ENCODE data around the gene RTP3.

RTP3 gene

GRCh38 chr3:46469680-46470357, 28.0 kb upstream of the RTP3 start:
- DNase-seq (ENCODE audit: low spot score), result peak; percentile 37

DNA sequence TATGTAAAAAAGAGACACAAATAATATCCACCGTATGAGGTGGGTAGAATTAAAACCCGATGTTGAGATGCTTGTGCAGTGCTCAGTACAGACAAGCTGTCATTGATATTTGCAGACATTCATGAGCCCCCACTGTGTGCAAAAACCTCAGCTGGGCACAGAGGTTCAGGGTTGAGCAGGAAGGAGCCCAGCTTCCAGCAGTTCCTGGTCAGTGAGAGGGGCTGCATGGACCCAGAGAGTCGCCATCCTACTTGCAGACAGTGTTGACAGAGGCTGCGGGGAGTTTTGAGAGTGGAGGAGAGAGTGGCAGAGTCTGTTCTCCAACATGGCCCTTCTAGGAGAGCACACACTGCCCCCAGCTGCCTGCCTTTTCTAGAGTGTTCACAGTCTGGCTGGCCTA, 26.9 kb upstream of the RTP3 start:
- DNase-seq (ENCODE audit: low spot score), result peak; percentile 34

- peak; percentile 27 for DNase-seq (ENCODE audit: low spot score)
Measured at GRCh38 chr3:46471371-46471914, 26.3 kb upstream of the RTP3 start.

DNA sequence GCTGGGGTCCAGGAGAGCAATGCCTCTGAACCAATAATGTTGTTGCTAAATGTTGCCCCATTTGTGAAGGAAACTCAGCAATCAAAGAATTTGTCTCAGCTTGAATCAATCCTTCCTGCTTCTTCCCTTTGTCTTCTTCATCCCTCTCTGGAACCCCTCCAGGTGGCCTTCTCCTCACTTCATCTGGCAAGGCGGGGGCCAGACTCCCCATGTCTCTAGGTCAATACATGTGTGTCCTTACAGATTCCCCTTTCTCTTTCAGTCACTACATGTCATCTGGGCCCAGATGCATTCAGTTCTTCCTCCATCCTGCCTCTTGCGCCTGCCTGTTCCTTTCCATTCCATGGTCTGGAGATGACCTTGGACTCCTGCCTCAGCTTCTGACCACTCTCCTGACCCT, 25.0 kb upstream of the RTP3 start:
- DNase-seq (ENCODE audit: low spot score), result peak; percentile 19

- DNase-seq (ENCODE audit: low spot score), result peak; percentile 12
Measured at GRCh38 chr3:46477145-46477544, 20.6 kb upstream of the RTP3 start.

DNA sequence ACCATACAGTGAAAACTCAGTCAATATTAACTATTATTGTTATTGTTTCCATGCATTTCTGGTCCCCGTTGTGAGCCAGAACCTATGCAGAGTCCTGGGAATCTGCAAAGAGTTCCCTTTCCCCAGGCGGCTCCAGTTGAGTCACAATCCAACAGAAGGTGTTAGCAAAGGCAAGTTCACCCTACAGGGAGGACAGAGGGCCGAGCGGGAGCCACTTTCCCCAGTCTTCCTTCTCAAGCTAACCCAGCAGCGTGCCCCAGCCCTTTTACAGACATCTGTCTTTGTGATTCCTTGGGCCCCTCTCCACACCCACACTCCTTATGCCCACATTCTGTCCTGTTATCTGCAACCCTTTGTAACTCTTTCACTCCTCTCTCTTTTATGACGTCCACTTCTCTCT, 20.0 kb upstream of the RTP3 start:
- no peak for DNase-seq (ENCODE audit: low spot score)

DNA sequence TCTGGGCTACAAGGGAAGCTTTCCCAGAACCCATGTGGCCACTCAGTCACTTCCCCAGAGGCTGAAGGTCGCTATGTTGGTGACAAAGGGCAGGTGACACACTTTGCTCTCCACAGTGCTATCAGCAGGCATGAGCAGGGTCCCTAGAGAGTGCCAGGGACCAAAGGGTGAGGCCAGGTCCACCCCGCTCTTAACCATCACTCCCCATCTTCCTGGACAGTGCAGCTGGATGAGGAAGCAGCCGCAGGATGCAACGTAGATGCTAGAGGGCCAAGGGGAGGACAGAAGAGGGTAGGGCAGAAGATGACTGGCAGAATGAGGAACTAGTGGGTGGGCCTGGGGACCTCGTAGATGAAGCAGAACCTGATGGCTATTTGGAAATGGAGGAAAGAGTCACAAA, 19.4 kb upstream of the RTP3 start:
- DNase-seq (ENCODE audit: low spot score), result no peak

GRCh38 chr3:46479021-46479420, 18.8 kb upstream of the RTP3 start:
- no peak for DNase-seq (ENCODE audit: low spot score)

DNA sequence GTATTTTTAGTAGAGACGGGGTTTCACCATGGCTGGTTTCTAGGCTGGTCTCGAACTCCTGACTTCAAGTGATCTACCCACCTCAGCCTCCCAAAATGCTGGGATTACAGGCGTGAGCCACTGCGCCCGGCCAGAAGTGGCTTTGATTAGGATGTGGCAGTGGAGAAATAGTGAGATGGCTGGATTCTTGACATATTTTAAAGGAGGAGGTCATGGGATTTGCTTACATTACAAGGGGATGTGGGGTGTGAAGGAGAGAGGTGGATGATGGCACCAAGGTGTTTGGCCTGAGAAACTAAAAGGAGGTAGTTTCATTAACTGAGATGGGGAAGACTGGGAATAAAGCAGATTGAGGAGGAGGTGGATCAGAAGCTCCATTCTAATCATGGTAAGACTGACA, 18.1 kb upstream of the RTP3 start:
- DNase-seq (ENCODE audit: low spot score), result no peak

DNA sequence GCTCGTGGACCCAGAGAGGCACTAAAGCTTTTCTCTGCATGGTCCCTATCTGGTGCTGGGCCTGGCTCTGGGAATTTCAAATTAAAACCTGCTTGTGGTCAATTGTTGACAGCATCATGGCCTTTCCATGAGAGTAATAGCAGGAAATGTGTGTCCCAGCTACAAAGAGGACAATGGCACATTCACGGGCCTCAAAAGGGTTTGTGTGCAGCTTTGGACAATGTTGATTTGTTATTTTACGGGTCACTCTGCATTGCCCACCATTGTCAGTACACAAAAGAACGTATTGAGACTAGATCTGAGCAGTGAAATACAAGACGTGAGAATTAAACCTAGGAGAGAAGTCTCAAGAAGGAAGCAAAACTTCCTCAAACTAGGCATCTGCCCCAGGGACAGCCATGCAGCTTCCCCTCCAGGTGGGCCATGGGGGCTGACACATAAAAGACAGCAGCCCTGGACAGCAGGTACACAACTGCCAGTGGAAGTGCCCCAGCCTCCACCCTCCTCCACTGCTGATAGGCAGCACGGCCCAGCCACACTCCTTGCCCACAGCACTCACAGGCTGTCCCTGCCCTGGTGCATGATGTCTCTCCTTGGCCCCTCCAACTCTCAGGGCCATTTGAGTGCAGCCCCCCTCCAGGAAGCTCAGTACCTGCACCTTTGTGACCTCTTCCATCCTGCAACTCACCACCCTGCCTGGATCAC, 17.1 kb upstream of the RTP3 start:
- no peak for DNase-seq (ENCODE audit: low spot score)

DNA sequence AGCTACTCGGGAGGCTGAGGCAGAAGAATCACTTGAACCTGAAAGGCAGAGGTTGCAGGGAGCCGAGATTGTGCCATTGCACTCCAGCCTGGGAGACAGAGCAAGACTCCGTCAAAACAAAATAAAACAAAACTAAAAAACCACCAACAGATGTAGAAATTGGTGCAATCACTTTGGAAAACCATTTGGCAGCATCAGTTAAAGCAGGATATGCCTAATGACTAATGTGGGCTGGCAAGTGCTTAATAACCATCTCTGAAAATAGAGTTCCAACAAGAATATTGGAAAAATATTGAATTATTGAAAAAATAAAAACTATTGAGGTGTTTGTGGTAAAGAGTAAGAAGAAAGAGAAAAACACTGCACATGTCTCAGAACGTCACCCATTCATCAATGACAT, 16.1 kb upstream of the RTP3 start:
- no peak for DNase-seq (ENCODE audit: low spot score)

GRCh38 chr3:46482632-46483350, 15.0 kb upstream of the RTP3 start:
- DNase-seq (ENCODE audit: low spot score), result no peak

DNA sequence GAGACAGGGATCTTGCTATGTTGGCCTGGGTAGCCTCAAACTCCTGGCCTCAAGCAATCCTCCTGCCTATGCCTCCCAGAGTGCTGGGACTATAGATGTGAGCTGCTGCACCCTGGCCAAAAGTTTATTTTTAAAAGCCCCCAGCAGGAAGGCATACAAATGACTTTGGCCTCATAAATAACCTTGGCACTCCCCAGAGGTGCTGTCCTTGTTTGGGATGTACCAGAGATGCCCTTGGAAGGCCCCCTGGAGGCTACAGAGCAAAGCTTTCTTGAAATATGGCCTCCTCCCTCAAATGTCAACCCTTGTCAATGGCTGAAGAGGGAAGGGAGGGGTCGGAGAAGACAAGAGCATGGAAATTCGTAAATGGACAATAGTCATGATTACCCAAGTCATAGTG, 14.0 kb upstream of the RTP3 start:
- DNase-seq (ENCODE audit: low spot score), result no peak

- DNase-seq (ENCODE audit: low spot score), result no peak
Measured at GRCh38 chr3:46484388-46484787, 13.4 kb upstream of the RTP3 start.

DNA sequence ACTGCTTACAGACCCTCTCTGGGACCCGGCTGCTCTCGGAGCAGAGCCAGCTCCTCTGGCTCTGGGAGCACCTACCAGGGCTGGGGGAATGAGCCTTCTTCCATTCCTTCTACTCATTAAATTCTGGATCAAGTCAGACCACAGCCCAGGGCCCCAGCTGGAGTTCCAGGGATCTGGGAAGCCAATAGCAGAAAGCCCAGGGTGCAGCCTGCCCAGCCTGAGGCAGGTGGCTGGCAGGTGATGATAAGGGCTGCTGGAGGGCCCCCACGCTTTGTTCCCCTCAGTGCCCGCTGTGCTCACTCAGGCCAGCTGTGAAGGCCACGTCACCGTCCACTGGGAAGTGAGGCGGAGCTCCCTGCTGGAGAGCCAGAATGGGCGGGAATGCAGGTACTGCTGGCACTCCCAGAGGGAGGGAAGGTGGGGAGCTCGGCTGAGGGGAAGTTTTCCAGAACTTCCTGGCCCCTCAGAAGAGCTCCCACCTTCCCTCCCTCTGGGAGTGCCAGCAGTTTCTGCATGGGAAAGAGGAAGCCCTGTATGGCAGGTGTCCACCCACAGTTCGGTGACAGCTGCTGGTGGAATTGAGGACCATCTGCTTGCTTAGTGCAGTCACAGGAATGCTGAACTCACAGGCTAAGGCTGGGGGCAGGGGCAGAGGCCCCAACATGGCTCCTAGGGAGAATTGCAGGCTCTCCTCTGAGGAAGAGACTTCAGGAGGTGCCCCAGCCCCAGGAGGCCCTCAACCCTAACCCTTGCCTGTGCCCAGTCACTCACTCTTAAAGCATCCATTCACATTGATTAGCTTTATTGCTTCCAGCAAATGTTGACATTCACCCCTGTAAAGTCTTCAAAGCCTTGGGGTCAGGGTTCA, 12.6 kb upstream of the RTP3 start:
- no peak for DNase-seq (ENCODE audit: low spot score)

DNA sequence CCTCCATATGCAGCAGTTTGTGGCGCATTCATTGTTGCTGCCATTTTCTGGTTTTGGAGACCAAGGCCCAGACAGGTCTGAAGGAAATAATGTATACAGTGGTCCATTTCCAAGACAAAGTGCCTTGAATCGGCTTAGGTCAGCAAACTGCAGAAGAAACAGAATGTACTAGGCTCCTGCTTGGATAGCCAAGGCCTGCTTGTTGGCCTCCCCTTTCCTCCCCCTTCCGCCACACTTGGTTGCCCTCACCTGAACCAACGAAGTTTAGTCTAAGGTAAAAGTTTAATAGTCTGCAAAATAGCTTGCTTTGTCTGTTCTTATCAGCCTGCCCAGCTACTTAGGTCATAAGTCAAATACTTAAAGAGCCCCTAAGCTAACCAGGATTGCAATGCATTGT, 12.0 kb upstream of the RTP3 start:
- no peak for DNase-seq (ENCODE audit: low spot score)

DNA sequence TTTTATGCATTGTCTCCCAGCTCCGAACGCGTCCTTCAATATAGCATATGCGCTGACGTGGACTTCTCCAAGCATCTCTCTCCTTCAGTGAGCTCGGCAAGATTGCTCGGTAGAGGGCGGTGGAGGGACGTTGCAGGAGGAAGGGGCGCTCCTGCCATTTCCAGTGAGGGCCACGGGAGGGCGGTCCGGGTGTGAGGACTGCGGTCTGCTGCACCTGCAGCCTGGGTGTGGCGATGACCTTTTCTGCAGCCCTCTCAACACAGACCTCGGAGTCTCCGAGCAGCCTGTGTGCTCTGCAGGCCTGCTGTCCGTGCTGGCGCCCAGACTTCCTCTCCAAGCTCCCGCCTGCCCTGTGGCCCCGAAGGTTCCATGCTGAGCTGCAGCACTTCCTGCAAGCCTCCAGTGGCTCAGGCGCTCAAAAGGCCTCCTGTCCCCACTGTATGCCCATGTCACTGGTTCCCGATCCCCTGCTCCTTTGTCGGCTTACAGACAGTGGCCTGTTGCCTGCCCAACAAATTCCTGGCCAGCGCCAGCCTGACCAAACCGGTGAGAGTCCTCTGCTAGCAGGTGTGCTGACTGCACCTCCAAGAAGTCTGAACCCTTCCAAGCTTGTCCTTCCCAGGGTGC, 8.9 kb upstream of the RTP3 start:
- DNase-seq (ENCODE audit: low spot score), result peak; percentile 91

- no peak for DNase-seq (ENCODE audit: low spot score)
Measured at GRCh38 chr3:46489381-46489780, 8.4 kb upstream of the RTP3 start.

DNA sequence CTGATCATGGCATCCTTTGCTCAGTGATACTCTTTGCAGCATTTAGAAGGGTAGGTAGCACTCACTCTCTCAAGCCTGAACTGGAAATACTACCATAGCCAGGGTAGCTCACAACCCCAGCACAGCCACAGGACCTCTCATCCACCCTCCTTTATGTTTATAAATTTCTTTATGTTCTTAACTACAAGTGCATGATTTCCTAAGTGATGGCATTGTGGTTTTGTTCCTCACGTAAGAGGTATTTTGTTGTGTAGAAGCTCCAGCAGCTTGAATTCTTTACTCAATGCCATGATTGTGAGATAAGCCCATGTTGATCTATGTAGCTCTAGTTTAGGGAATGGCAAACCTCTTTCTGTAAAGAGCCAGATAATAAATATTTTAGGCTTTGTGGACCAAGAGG, 7.9 kb upstream of the RTP3 start:
- no peak for DNase-seq (ENCODE audit: low spot score)

DNA sequence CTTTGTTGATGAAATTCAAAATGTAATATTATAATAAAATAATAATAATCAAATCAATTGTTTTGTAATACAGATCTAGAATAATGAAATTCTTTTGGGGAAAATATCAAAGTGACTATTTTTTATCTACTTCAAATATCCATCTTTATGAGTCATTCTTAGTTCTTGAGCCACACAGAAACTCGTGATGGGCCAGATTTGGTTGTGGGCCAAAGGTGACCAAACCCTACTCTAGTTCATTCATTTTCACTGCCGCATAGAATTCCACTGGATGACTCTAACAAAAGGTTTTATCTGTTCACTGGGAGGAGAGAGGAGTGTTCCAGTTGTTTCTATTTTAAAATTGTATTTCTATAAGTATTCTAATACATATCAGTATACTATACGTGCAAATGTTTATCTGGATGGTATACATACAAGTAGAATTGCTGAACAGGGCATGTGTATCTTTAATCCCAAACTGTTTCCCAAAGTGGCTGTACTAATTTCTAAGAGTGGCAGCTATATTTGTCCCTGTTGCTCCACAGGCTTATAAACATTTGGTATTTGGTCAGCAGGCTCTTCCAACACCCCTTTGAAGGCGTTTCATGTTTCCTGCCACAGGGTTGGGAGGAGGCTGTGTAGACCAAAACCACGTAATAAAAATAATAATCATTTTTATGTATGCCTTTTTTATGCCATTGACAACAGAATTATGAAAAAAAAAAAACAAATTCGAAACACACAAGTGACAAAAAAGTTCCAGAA, 7.3 kb upstream of the RTP3 start:
- DNase-seq (ENCODE audit: low spot score), result no peak
